Colonic mucosa (tissue), 4 donors: ENCODE results near the gene CRTC1. TPM values are rescaled to one million over a fixed set of nuclear protein-coding genes. Genes with fewer than 3 reads are reported as not detected.

ENCODE experiments used
- DNase-seq: peaks from one replicate; pipeline ENCODE4 v3.0.0-alpha.2; 2020
- H3K27ac ChIP-seq: fragments of 200-600 bp; one replicate; pipeline ENCODE4 v1.8.0; 2021
- H3K27me3 ChIP-seq: fragments of 200-600 bp; one replicate; pipeline ENCODE4 v1.8.0; 2021
- H3K36me3 ChIP-seq: fragments of 200-600 bp; one replicate; pipeline ENCODE4 v1.8.0; 2021
- H3K4me1 ChIP-seq: fragments of 200-600 bp; one replicate; pipeline ENCODE4 v1.8.0; 2021; ENCODE audit warnings: mild to moderate bottlenecking
- H3K4me3 ChIP-seq: fragments of 200-600 bp; one replicate; pipeline ENCODE4 v1.8.0; 2021
- H3K9ac ChIP-seq, 2 donors: one replicate each; pipeline ENCODE4 v1.7.0; 2013; ENCODE audit warnings: control low read depth in 2 of 2, low read depth in 2 of 2, low read length in 2 of 2
- H3K9me3 ChIP-seq: fragments of 200-600 bp; one replicate; pipeline ENCODE4 v1.8.0; 2021
- intact Hi-C: fragments of 100-400 bp; cut with DNase I; formaldehyde crosslinking; loops from one replicate; pipeline ENCODE4 v1.14.1; 2022
- total RNA-seq, 2 donors: library from RNA; stranded (reverse); fragmentation: NEBNext Ultra II Directional in 1 of 2; extraction: Animal tissue kit (Norgen Biotek cat#: 25700) in 1 of 2; gene quantifications; one replicate each; pipeline ENCODE4 v1.2.1, GENCODE V29; 2021
- TF ChIP-seq, protein P1 (sequence below): fragments of 200-600 bp; IDR thresholded peaks from one replicate; pipeline ENCODE4 v1.8.0; 2022; ENCODE audit warnings: antibody characterized with exemption, mild to moderate bottlenecking
- donor health status: healthy.
- donor health status: DM: no; HTN: no; CAD: no.
- donor health status: DM: no; HTN: no; CAD: no.

CRTC1 gene
- total RNA-seq, 2 donors from 2014 or later: 7.6 to 10.3 TPM

DNA sequence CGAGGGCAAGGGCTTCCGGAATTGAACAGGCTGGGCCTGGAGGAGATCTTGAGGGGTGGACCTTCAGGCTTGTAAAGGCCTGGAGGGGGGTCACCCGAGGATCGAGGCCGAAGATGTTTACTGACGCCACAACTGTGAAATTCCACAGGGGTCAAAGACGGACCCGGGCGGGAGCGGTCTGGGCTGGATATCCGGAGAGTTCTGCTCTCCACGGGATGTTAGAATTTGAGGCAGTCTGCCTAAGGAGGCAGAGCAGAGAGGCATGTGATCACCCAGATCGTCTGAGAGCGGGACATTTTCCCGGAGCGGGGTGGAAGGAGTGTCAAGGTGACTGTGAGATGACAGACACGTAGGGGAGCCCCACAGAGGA is 33.5 kb upstream of the CRTC1 start:
- Histone ChIP-seq H3K27me3 (no peaks in the 10 kb centered on the region), H3K4me3 (no peak overlapping the region), H3K9ac (peak overlapping the region in 1 of 2 donors; percentile 51), H3K4me1 (no peaks in the 10 kb centered on the region), H3K9me3 (no peaks in the 10 kb centered on the region), H3K27ac (peak overlapping the region; percentile 63), H3K36me3 (no peaks in the 10 kb centered on the region)
- TF ChIP-seq, protein P1, sequence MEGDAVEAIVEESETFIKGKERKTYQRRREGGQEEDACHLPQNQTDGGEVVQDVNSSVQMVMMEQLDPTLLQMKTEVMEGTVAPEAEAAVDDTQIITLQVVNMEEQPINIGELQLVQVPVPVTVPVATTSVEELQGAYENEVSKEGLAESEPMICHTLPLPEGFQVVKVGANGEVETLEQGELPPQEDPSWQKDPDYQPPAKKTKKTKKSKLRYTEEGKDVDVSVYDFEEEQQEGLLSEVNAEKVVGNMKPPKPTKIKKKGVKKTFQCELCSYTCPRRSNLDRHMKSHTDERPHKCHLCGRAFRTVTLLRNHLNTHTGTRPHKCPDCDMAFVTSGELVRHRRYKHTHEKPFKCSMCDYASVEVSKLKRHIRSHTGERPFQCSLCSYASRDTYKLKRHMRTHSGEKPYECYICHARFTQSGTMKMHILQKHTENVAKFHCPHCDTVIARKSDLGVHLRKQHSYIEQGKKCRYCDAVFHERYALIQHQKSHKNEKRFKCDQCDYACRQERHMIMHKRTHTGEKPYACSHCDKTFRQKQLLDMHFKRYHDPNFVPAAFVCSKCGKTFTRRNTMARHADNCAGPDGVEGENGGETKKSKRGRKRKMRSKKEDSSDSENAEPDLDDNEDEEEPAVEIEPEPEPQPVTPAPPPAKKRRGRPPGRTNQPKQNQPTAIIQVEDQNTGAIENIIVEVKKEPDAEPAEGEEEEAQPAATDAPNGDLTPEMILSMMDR: no peak
- DNase-seq: peak; percentile 39
- intact Hi-C loops: no loop called here

DNA sequence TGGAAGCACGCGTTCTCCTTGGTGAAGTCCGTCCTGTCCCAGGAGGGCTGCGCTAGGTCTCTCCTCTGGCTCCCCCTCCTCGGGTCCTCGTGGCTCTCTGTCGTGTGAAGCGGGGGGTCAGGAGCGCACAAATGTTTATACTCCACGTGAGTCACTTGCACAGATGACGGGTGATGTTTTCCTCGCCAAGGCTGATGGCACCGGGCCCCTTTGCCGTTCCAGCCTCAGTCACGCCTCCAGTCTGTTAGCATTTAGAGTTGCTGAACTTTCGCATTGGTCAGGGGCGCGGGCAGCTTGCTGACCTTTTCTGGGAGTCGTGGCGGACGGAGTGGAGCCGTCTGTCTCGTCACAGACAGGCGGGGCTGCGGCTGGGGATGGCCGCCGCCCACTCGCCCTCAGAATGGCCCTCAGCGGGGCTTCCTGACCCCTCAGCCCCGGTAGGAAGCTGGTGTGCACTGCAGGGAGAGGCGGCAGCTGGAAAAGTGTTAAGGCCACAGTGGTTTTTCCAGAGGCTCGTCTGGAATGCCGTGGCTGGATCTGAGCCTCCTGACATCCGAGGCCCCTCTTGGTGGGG is 32.9 kb upstream of the CRTC1 start:
- peak overlapping the region; percentile 35 to 51 for H3K9ac ChIP-seq
- TF ChIP-seq, protein P1: no peak
- no peak overlapping the region for H3K4me3 ChIP-seq
- no peaks in the 10 kb centered on the region for H3K4me1 ChIP-seq
- H3K36me3 ChIP-seq: no peaks in the 10 kb centered on the region
- peak overlapping the region; percentile 63 for H3K27ac ChIP-seq
- H3K9me3 ChIP-seq: no peaks in the 10 kb centered on the region
- H3K27me3 ChIP-seq: no peaks in the 10 kb centered on the region
- peak; percentile 40 for DNase-seq
- intact Hi-C loops: no loop called here

DNA sequence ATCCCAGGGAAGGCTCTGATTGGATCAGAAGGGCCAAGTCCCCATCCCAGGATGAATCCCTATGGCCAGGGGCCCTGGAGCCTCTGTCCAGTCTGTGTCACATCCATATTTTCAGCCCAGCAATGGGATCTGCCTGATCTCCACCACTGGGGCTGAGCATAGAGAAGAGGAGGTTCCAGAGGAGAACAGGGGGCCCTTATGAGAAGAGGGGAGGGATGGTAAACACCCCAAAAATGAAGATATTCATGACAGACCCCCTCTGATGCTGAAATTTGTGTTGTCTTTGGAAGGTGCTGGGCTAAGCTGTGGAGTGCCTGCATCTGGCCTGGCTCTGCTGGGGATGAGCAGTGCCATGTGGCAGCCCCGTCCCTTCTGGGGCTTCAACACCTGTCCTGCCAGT is 32.2 kb upstream of the CRTC1 start:
- no peaks in the 10 kb centered on the region for H3K9me3 ChIP-seq
- no peaks in the 10 kb centered on the region for H3K27me3 ChIP-seq
- peak overlapping the region in 1 of 2 donors; percentile 24 for H3K9ac ChIP-seq
- H3K36me3 ChIP-seq: no peaks in the 10 kb centered on the region
- no peak for DNase-seq
- intact Hi-C loops: no loop called here
- peak overlapping the region; percentile 63 for H3K27ac ChIP-seq
- H3K4me3 ChIP-seq: no peak overlapping the region
- TF ChIP-seq, protein P1: no peak
- H3K4me1 ChIP-seq: no peaks in the 10 kb centered on the region

DNA sequence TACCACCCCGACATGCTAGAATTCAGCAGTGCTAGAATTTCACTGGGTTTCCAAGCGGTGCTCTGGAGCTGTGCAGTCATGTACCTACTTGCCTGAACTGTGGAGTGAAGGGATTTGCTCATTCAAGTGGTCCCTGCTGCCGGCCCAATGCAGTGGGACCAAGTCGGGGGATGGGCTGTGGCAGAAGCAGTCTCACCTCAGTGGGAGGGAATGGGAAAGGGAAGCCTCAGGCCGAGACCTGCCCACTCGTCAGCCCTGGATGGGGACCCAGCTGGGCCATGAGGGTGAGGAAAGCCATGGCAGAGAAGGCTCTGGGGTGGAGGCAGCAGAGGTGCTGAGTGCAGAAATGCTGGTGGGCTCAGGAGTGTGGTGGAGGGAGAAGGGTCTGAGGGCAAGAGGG is 31.7 kb upstream of the CRTC1 start:
- TF ChIP-seq, protein P1: no peak
- no peaks in the 10 kb centered on the region for H3K4me1 ChIP-seq
- H3K27ac ChIP-seq: no peak overlapping the region
- H3K4me3 ChIP-seq: no peak overlapping the region
- intact Hi-C loops: no loop called here
- no peak overlapping the region for H3K9ac ChIP-seq
- DNase-seq: no peak
- no peaks in the 10 kb centered on the region for H3K27me3 ChIP-seq
- H3K36me3 ChIP-seq: no peaks in the 10 kb centered on the region
- no peaks in the 10 kb centered on the region for H3K9me3 ChIP-seq

DNA sequence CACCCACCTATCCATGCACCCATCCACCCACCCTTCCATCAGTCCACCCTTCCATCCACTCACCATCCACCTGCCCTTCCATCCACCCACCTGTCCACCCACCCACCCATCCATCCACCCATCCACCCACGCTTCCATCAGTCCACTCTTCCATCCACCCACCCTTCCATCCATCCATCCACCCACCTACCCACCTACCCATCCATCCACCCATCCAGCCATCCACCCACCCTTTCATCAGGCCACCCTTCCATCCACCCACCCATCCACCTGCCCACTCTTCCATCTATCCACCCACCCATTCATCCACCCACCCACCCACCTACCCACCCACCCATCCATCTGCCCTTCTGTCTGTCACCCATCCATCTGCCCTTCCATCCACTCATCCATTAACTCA is 29.6 kb upstream of the CRTC1 start:
- no peaks in the 10 kb centered on the region for H3K27me3 ChIP-seq
- TF ChIP-seq, protein P1: no peak
- no peaks in the 10 kb centered on the region for H3K36me3 ChIP-seq
- no peak overlapping the region for H3K4me3 ChIP-seq
- intact Hi-C loops: no loop called here
- no peak for DNase-seq
- no peaks in the 10 kb centered on the region for H3K9me3 ChIP-seq
- no peak overlapping the region for H3K9ac ChIP-seq
- no peak overlapping the region for H3K27ac ChIP-seq
- no peaks in the 10 kb centered on the region for H3K4me1 ChIP-seq
